GM21576 (cell line): ENCODE measurements around the gene MACO1.

ENCODE experiments used
- ATAC-seq: cut with Tn5 transposase; IDR thresholded peaks from one replicate; pipeline ENCODE4 v1.9.1; 2021; ENCODE audit warnings: mild to moderate bottlenecking, moderate library complexity; ENCODE audit not compliant: unreplicated experiment

Gene MACO1

DNA sequence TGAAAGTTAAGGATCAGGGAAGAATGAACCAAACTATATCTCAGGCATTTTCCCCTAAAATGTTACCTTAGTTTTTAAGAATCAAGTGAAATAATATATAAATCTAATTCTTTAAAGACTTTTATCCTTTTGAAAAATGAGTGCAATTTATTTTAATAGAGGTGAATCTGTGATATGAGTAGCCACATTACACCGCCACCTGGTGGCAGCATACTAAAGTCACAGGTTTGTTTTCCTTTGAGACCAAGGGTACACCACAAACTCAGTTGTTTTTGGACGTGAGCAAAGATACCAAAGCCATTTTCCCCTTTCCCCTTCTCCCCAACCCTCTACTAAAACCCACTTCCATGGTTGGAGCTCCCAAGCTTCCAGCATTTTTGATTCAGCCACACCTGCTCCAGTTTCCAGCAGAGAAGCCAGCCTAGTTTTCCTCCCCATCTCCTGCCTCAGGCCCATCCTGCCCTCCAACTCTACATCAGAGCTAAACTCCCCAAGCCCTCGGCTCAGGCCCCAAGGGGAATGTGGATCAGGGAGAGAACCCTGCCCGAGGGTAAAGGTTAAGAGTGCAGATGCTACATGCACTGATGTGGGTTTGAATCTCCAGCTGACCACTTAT is 89.9 kb downstream of the MACO1 start:
- no peak for ATAC-seq

- ATAC-seq = no peak
Measured at GRCh38 chr1:25522031-25522655, 91.4 kb downstream of the MACO1 start.

- no peak for ATAC-seq
Measured at GRCh38 chr1:25523542-25523941, 92.8 kb downstream of the MACO1 start.

- no peak for ATAC-seq
Measured at GRCh38 chr1:25524568-25525360, 94.1 kb downstream of the MACO1 start.

DNA sequence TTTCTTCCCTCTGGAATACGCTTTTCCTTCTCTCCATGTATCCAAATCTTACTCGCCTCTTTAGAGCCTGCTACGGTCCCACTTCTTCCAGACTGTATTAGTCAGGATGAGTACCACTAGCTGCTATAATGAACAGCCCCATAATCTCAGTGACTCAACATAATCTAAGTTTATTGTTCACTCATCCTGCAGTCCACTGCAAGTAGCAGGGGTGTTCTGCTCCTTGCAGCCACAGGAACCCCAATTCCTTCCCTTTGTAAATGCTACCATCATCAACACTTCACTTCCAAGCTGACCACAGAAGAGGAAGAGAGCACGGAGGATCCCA is 94.6 kb downstream of the MACO1 start:
- ATAC-seq = no peak

GRCh38 chr1:25526753-25527152 is 96.1 kb downstream of the MACO1 start:
- no peak for ATAC-seq

DNA sequence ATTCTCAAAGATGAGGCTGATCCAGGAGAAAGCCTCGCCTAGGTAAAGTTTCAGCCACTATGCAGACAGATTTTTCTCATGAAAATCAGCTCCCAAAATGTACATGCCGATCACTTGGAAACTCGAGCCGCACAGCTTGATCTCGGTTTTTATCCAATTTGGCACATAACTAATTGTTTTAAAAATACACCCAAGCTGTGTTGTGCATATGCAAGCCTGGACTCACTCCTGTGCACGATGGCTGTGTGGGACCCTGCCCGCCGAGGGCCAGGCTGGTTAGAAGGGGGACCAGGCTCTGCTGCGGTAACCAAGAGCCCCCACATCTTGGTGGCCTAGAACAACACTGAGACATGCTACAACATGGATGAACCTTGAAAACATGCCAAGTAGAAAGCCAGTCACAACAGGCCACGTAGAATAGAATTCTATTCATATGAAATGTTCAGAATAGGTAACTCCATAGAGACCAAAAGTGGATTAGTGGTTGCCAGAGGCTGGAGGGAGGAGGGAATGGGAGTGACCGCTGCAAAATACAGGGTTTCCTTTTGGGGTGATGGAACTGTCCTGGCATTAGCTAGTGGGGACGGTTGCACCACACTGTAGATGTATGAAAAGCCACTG is 96.6 kb downstream of the MACO1 start:
- ATAC-seq = no peak

GRCh38 chr1:25527946-25528595 is 97.4 kb downstream of the MACO1 start:
- ATAC-seq = no peak

DNA sequence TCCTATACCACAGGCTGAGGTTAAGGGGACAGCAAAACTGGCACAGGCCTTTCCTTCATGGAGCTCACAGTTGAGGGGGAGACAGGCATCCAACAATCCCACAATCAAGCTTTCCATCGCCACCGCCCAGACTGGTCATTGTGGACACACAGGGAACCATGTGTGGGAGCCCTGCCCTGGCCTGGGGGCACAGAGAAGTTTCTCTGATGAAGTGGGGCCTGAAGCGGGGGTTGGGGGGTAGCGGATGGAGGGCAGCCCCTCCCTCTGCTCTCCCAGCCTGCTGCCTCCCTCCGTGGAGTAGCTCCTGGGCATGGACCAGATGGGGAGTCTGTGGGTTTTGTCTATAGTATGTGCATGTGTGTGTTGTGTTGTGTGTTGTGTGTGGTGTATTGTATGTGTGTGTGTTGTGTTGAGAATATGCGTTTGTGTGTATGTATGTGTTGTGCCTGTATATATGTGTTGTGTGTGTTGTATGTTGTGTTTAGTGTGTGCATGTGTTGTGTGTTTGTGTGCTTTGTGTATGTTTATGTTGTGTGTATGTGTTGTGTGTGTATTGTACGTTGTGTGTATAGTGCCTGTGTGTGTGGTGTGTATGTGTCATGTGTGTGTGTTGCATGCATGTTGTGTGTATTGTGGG is 98.3 kb downstream of the MACO1 start:
- no peak for ATAC-seq

DNA sequence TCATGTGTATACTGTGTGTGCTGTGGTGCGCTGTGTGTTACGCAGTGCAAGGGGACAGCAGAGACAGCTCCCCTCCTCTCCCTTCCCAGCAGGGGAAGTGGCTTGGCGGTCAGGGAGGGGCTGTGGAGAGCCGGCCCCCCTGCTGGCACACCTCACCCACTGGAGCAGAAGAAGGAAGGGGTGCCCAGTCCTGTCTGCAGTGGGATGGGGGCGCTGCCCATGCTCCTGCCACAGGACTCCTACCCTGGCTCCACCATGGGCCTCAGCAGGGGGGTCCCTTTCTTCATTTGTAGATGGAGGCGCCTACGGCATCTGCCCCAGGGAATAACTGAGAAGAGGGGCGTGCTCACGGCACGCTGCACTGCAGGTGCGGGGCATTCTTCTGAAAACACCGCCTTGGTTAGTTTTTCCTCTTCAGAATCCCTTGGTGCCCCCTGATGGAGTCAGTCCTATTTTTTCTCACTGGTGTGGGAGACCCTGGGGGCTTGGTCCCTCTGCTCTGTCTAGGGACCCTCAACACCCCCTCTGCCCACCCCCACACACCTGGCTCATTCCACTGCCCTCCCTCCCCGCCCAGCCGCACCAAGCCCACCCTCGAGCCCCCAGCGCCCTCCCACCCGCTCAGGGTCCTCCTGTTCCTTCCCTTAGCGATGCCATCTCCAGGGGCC is 99.0 kb downstream of the MACO1 start:
- no peak for ATAC-seq

DNA sequence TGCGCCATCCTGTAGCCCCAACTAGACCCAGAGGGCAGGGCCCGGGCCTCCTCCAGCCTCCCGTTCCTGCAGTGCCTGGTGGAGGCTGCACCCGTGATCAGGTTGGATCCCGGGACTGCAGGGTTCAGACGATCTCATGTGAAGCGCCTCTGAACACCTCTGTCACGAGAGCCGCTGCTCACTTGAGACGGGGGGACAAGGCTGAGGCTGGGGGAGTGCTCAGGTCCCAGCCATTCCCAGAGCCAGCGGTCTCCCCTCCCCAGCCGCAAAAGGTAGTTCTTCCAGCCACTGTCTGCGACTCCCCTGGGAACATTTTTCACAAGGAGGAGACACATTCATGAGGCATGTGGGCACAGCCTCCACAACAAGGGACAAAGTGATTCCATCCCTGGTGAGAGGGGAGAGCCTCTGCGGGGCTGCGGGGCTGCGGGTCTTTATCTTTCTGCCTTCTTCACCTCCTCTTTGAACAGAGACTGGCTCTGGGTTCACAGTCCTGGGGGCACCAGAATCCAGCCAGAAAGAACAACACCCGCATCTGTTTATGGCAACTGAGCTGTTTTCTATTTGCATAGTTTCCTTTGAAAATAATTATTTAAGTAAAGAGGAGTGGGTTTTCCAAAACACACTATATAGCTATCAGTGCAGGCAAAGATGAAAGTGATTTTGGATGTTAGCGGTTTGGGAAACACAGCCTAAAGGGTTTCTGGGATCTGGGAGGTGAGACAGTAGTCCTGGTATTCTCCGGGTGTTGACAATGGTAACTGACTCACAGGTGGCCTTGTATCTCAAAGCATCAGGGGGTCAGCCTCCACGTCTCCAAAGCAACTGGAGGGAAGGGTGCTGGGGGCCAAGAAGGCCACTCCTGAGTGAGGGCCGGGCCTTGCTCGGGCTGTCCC is 99.7 kb downstream of the MACO1 start:
- no peak for ATAC-seq

GRCh38 chr1:25531082-25531461 is 100.4 kb downstream of the MACO1 start:
- no peak for ATAC-seq

DNA sequence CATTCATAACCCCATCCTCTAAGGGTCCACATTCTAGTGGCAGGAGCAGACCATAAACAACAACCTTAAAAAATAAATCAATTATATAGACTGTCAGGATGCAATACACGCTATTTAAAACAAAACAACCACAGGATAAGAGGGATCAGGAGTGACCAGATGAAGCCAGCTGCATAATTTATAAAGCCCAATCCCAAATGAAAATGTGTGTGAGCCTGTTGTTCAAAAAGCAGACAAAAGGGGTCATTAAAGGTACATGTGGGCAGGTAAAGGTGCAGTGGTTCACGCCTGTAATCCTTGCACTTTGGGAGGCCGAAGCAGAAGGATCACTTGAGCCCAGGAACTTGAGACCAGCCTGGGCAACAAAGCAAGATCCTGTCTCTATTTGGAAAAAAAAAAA is 102.3 kb downstream of the MACO1 start:
- no peak for ATAC-seq

- no peak for ATAC-seq
Measured at GRCh38 chr1:25533775-25534409, 103.2 kb downstream of the MACO1 start.

DNA sequence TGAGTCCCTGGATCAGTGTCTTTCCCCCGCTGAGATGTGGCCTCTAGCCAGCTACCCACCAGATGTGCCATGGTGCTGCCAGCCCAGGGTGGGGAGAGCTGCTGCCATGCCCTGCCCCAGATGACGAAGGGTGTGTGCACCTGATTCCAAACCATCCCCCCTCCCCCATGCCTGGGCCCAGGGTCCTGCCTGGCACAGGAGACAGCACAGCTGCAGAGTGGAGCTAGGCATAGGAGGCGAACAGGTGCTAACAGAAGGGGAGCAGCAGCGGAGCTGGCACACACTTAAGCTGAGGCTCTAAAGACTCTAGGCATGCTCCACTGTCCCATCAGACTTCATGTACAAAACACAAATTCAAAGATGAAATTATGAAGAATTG is 103.7 kb downstream of the MACO1 start:
- ATAC-seq = no peak

DNA sequence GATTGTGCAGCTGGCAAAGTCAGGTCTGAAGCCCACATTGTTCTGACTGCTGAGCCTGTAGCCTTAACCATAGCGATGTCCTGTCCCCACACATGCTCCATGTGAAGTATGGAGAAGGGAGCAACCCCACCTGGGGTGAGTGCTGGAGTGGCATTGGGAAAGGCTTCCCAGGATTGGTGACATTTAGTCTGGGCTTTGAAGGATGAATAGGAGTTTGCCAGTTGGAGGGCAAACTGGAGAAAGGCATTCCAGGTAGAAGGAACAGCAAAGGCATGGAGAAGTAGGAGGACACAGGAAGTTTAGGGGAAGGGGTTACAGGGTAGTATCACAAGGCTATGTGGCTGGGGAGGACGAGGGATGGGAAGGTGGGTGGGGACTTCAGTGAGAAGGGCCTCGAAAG is 105.4 kb downstream of the MACO1 start:
- ATAC-seq = no peak

- no peak for ATAC-seq
Measured at GRCh38 chr1:25537153-25537831, 106.6 kb downstream of the MACO1 start.

DNA sequence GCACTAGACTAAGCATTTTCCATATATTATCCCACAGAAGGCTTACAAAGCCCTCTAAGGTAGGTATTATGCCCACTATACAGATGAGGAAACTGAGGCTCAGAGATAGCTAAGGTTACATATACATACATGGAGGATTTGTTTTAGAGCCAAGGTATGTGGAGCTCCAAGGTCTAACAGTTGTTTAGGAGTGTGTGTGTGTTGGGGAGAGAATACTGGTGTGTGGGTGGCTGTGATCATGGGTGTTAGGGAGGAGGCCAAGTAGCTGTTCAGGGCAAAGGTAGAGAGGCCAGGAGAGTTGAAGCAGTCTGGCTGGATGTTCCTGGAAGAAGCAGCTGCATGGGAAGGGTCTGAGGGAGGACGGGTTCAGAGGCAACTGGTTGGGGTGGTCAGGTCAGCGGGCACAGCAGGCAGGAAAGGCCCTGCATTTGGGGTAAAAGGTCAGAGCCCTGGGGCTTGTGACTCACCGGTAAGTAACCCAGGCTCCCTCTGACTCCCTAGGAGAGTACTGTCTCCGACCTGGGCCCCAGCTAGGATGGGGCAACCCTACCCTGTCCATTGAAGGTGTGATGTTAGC is 107.6 kb downstream of the MACO1 start:
- no peak for ATAC-seq
